Iris pigment epithelial cell (primary cell): ENCODE results near the gene FRYL.
"Not testable (repeated sequence)": the region's sequence is repeated elsewhere in the genome, so short reads cannot be mapped to it uniquely, and the experiment has no call there.

ENCODE experiments used
- DNase-seq: peaks from one replicate; pipeline ENCODE4 v3.0.0-alpha.2; 2011; ENCODE audit warnings: low read depth

FRYL gene

GRCh38 chr4:48779998-48780864, at the start of gene FRYL:
TSS of gene FRYL (minus strand) at chr4:48780279. CDS start at chr4:48634410, 145,869 bp downstream.
- DNase-seq = peak; percentile 100

DNA sequence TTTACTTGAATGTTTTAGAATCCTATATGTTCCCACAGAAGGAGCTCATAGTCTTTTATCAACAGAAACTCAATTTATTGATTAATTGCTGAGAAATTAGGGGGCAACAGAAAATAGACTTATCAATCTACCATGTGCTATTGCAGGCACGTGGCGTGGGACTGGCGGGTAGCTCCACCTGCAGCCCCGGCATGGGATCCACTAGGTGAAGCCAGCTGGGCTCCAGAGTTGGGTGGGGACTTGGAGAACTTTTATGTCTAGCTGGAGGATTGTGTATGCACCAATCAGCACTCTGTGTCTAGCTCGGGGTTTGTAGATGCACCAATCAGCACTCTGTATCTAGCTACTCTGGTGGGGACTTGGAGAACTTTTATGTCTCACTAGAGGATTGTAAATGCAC, 47.5 kb upstream of the FRYL start:
- DNase-seq = no peak

DNA sequence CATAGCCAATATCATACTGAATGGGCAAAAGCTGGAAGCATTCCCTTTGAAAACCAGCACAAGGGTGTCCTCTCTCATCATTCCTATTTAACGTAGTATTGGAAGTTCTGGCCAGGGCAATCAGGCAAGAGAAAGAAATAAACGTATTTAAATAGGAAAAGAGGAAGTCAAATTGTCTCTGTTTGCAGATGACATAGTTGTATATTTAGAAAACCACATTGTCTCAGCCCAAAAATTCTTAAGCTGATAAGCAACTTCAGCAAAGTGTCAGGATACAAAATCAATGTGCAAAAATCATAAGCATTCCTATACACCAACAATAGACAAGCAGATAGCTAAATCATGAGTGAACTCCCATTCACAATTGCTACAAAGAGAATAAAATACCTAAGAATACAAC, 41.4 kb upstream of the FRYL start:
- not testable (repeated sequence) for DNase-seq

DNA sequence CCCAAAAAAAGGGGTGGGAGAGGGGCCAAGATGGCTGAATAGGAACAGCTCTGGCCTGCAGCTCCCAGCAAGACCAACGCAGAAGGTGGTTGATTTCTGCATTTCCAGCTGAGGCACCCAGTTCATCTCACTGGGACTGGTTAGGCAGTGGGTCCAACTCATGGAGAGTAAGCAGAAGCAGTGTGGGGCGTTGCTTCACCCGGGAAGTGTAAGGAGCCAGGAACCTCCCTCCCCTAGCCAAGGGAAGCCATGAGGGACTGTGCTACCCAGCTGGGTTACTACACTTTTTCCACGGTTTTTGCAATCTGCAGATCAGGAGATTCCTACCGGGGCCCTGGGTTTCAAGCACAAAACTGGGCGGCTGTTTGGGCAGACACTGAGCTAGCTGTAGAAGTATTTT, 36.9 kb upstream of the FRYL start:
- DNase-seq = no peak

- DNase-seq = not testable (repeated sequence)
These were observed 36.2 kb upstream of the FRYL start for GRCh38 chr4:48816297-48816696.

- DNase-seq = no peak
These were observed 35.4 kb upstream of the FRYL start for GRCh38 chr4:48815483-48815882.

DNA sequence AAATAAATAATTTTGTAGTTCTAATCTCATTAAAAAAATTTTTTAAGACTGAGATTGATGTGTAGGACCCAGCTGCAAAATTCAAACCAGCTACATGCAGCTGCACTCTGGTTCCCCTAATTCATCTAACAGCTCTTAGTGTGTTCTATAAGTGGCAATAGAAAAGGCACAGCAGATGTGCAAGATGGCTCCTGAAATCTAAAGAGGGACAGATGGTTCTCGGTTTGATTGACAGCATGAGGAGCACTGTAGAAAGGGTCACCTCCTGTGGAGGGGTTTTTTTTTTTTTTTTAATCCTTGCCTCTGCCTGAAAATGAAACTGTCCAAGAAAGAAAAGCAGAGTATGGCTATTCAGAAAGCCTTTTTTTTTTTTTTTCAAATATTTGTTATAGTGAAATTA, 33.9 kb upstream of the FRYL start:
- no peak for DNase-seq

DNA sequence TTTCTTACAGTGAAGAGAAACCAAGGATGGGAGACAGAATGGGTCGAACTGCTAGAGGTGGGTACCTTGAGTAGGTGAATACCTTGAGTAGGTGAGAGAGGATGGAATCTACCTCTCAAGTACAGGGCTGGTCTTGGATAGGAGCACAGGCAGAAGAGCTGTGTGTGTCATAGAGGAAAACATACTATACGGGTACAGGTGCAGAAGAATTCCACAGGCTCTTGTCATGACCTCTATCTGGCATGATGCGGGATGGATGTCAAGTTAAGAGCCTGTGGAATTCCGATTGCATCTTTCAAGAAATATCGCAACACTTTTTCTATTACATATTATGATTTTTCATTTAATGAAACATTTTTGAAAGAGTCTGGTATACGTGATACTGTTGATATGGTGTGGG, 32.8 kb upstream of the FRYL start:
- no peak for DNase-seq

- DNase-seq = no peak
These were observed 24.7 kb upstream of the FRYL start for GRCh38 chr4:48804584-48805301.

DNA sequence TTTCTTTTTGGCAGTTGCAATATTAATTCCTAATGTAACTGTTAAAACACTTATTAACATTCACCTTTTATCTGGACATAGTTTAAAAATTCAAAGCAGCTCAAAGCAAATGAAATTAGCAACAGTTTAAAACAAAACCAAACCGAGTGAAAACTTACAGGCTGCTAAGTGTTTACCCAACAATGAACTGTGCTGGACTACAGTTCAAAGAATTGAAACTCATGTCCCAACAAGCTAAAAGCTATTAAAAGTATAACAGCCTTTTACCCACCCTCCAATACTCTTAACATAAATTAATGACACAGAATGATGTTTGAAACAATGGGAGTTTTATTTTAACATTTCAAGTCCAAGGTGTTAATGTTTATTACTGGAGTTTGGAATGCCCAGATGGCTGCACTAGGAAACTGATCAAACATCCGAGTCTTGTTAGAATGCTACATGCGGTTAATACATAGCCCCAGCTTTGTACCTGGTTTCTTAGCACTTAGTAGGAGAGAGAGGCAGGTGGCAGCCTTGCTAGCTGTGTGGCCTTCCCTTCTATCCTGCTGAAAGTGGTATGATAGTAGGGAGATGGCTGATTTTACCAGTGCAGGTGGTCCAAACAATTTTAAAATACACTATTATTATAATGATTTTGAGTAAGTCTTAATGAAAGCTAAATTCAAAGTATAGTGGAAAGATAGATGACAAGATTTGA, 21.1 kb upstream of the FRYL start:
- DNase-seq = no peak

DNA sequence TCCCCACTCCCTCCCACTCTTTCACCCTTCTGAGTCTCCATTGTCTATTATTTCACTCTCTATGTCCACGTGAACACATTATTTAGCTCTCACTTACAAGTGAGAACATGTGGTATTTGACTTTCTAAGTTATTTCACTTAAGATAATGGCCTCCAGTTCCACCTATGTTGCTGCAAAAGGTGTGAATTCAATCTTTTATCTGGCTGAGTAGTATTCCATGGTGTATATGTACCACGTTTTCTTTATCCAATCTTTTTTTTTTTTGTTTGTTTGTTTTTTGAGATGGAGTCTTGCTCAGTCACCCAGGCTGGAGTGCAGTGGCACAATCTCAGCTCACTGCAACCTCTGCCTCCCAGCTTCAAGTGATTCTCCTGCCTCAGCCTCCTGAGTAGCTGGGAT, 20.1 kb upstream of the FRYL start:
- DNase-seq = not testable (repeated sequence)

DNA sequence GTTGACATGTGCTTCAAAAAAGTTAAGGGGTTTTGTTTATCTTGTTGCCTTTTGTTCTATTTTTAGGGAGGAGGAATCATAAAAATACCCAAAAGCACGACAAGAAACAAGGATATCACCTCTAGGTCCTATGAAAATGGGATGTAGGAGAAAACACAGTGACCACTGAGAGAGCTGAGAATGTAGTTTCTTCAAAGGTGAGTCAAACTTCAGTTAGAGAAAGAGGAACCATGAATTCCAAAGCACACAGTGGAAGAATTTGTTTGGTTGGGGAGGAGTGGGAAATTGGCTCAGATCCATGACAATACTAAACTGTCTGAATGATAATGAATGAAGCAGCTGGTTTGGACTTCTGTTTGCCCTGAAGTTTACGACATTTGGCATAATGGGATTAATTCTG, 19.1 kb upstream of the FRYL start:
- no peak for DNase-seq

DNA sequence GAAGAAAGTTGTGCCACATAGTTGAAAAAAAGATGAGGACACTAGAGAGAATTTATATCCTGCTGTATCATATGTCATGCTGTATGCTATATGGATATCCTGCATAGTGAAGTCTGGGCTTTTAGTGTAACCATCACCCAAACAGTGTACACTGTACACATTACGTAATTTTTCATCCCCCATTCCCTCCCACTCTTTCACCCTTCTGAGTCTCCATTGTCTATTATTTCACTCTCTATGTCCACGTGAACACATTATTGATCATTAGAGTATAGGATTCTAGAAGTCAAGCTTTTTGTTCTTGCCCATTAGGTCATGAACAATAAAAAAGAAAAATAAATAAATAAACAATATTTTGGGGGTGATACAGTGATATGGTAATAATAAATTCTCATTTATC, 18.0 kb upstream of the FRYL start:
- DNase-seq = no peak

DNA sequence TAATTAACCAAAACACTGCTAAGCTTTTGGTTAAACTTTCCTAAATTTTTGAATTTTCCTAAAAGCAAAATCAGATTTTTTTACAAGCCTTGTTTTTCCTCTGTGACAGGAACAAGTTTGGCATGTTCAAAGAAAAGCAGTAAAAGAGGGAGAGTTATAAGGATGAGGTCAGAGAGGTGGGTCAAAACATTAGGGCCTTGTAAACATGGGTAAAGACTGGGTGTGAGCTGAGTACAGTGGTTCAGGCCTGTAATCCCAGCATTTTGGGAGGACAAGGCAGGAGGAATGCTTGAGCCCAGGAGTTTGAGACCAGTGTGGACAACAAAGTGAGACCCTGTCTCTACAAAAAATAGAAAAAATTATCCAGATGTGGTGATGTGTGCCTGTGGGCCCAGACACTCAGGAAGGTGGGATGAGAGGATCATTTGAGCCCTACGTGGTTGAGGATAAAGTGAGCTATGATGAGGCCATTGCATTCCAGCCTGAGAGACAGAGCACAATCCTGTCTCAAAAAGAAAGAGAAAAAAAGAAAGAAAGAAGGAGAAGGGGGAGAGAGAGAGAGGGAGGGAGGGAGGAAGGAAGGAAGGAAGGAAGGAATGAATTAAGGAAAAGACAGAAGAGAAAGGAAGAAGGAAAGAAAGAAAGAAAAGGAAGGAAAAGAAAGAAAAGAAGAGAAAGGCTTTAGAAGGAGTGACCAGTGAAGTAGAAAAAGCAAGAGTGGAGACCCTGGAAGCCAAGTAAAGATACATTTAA, 17.0 kb upstream of the FRYL start:
- no peak for DNase-seq

DNA sequence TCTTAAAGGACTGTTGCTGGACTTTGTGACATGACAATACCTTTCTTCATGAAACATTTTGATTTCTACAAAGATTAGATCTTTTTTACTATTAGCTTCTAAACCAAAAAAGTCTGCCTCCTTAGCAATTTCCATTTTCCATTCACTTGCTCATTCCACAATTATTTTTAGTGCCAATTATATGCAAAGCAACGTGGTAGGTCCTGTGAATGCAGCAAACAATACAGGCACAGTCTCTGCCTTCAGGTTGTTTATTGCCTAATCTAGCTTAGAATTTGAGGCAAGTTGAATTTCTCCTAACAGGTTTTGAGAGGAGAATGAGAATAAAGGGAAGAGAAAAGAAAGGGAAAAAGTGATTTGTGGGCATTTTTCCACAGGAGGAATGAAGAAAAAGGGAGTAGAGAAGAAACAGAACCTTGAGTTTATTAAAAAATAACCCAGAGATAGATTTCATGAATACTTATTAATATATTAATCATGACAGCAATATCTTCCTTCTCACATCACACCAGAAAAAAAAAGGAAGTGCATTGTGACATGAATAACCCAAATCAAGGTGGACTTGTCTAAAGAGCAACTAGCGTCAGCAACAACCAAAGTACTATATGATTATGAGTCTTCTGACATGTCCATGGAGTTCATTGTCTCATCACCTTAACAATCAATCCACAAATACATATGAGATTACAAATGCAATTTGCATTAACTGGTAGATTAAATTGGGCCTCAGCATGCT, 16.3 kb upstream of the FRYL start:
- DNase-seq = no peak

- no peak for DNase-seq
These were observed 15.0 kb upstream of the FRYL start for GRCh38 chr4:48795108-48795507.

DNA sequence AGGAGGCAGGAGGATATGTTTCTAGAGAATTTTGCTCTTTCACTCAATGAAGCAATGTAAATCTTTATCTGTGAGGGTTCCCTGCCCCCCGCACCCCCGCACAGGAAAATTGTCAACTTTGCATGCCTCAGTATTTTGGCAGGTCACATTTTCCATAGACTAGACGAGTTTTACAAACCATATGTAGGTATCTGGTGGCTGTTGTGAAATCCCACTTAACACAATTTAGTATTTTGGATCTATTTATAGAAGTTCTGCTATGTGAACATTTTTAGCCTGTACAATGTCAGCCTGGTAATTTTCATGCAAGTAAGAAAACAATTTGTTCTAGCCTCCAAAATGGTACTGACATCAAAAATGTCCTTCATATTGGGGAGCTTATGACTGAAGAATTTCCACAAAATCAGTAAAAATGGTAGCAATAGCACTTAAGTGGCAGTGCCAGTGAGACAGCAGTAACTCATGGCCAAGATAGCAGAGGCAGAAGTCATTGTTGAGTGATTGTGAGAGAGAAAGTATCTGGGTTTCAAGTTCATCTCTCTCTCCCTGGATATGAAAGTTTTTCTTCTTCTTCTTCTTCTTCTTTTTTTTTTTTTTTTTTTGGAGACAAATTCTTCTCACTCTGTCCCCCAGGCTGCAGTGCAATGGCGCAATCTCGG, 12.4 kb upstream of the FRYL start:
- peak; percentile 15 for DNase-seq

- DNase-seq = no peak
These were observed 11.2 kb upstream of the FRYL start for GRCh38 chr4:48791313-48791712.

GRCh38 chr4:48790561-48790960, 10.5 kb upstream of the FRYL start:
- no peak for DNase-seq

GRCh38 chr4:48787056-48787455, 7.0 kb upstream of the FRYL start:
- DNase-seq = no peak

GRCh38 chr4:48786549-48786948, 6.5 kb upstream of the FRYL start:
- DNase-seq = no peak
